Thyroid gland (tissue), 4 donors: ENCODE measurements around the gene MAB21L1. TPM values are rescaled to one million over a fixed set of nuclear protein-coding genes. Genes with fewer than 3 reads are reported as not detected.

ENCODE experiments used
- DNase-seq, 2 donors: peaks; one replicate each; pipeline ENCODE4 v3.0.0-alpha.2; 2019
- H3K27ac ChIP-seq, 3 donors: fragments of 200-600 bp; sonication (generic); 1 replicate in 2 of 3; 2 replicates in 1 of 3; pipeline ENCODE4 v1.5.1; 2016 to 2019; ENCODE audit warnings: mild to moderate bottlenecking in 1 of 3, moderate library complexity in 1 of 3
- H3K27me3 ChIP-seq: fragments of 200-600 bp; sonication (generic); one replicate; pipeline ENCODE4 v1.5.1; 2019
- H3K36me3 ChIP-seq, 2 donors: fragments of 200-600 bp; sonication (generic); one replicate each; pipeline ENCODE4 v1.5.1; 2016 to 2019
- H3K4me1 ChIP-seq, 2 donors: fragments of 200-600 bp; sonication (generic); one replicate each; pipeline ENCODE4 v1.5.1; 2017 to 2019
- H3K4me3 ChIP-seq, 3 donors: fragments of 200-600 bp; sonication (generic); replicated peaks in 1 of 3; 1 replicate in 2 of 3; 2 replicates in 1 of 3; pipeline ENCODE4 v1.5.1; 2016; ENCODE audit warnings: mild to moderate bottlenecking in 1 of 3
- H3K9me3 ChIP-seq: fragments of 200-600 bp; sonication (generic); one replicate; pipeline ENCODE4 v1.5.1; 2017
- CTCF ChIP-seq, 6 experiments: fragments of 200-600 bp in 3 of 6; fragments of 450-650 bp in 3 of 6; sonication (generic) in 3 of 6; IDR thresholded peaks; one replicate each; pipeline ENCODE4 v1.5.1; 2016 to 2019; ENCODE audit warnings: antibody characterized with exemption in 6 of 6, mild to moderate bottlenecking in 2 of 6, inconsistent platforms in 1 of 6, moderate library complexity in 1 of 6
- POLR2A ChIP-seq, 2 donors: fragments of 450-650 bp; IDR thresholded peaks; one replicate each; pipeline ENCODE4 v1.6.1; 2017; ENCODE audit warnings: antibody characterized with exemption in 2 of 2, mild to moderate bottlenecking in 2 of 2, moderate library complexity in 1 of 2
- WGBS, 2 donors: methylation state at CpG; one replicate each; pipeline ENCODE4 v1.1.5; 2017; 5-methylcytosine and 5-hydroxymethylcytosine counted together
- intact Hi-C: fragments of 100-400 bp; cut with DNase I; formaldehyde crosslinking; loops from one replicate; pipeline ENCODE4 v1.15.1; 2023
- total RNA-seq, 4 donors: library from RNA; depleted of rRNA; stranded (reverse); fragments of >200 nt; gene quantifications; one replicate each; pipeline ENCODE4 v1.2.3, GENCODE V29; 2016

Gene MAB21L1
- total RNA-seq, 4 donors from 2014 or later = 2.2 to 2.9 (median 2.5) TPM

- H3K4me3 ChIP-seq = no peak overlapping the region
- no peaks in the 10 kb centered on the region for H3K27me3 ChIP-seq
- no peak for DNase-seq
- H3K36me3 ChIP-seq = no peaks in the 10 kb centered on the region
- H3K4me1 ChIP-seq = peaks cover 0 to 5% of the 10 kb centered on the region in 2 donors
- no peak overlapping the region for H3K27ac ChIP-seq
- intact Hi-C loops = no loop called here
- no peak for TF ChIP-seq CTCF (IDR thresholded peaks at IDR 0.05)
- no peak for TF ChIP-seq POLR2A (IDR thresholded peaks at IDR 0.05)
- H3K9me3 ChIP-seq = no peaks in the 10 kb centered on the region
Measured at GRCh38 chr13:35473206-35473775, 3.2 kb downstream of the MAB21L1 start.

GRCh38 chr13:35472323-35472881 lies 4.1 kb downstream of the MAB21L1 start:
- no peak for DNase-seq
- Histone ChIP-seq H3K36me3 (no peaks in the 10 kb centered on the region), H3K27ac (peak overlapping the region in 2 of 3 donors; percentile 18 to 65), H3K27me3 (no peaks in the 10 kb centered on the region), H3K4me1 (peaks cover 0 to 5% of the 10 kb centered on the region in 2 donors), H3K9me3 (no peaks in the 10 kb centered on the region), H3K4me3 (no peak overlapping the region)
- TF ChIP-seq POLR2A (IDR thresholded peaks at IDR 0.05) = no peak
- no peak for TF ChIP-seq CTCF (IDR thresholded peaks at IDR 0.05)
- intact Hi-C loops = no loop called here
- 81 to 83% methylated on average over 7 of the region's 7 CpGs for WGBS, 2 donors

- H3K27me3 ChIP-seq = no peaks in the 10 kb centered on the region
- no peak for DNase-seq
- no peaks in the 10 kb centered on the region for H3K36me3 ChIP-seq
- intact Hi-C loops = no loop called here
- no peak for TF ChIP-seq CTCF (IDR thresholded peaks at IDR 0.05)
- no peak for TF ChIP-seq POLR2A (IDR thresholded peaks at IDR 0.05)
- H3K9me3 ChIP-seq = no peaks in the 10 kb centered on the region
- H3K4me3 ChIP-seq = no peak overlapping the region
- peak overlapping the region in 2 of 3 donors; percentile 18 to 65 for H3K27ac ChIP-seq
- 72 to 78% methylated on average over 28 of the region's 28 CpGs for WGBS, 2 donors
- H3K4me1 ChIP-seq = peaks cover 0 to 5% of the 10 kb centered on the region in 2 donors
Measured at GRCh38 chr13:35471706-35472322, 4.7 kb downstream of the MAB21L1 start.

- H3K27ac ChIP-seq = peak overlapping the region; percentile 46 to 65 (median 46)
- peaks cover 0 to 5% of the 10 kb centered on the region in 2 donors for H3K4me1 ChIP-seq
- H3K4me3 ChIP-seq = peak overlapping the region in 2 of 3 donors; percentile 15 to 31
- H3K27me3 ChIP-seq = no peaks in the 10 kb centered on the region
- no peak for DNase-seq
- no peaks in the 10 kb centered on the region for H3K9me3 ChIP-seq
- intact Hi-C loops = no loop called here
- 26 to 31% methylated on average over 50 to 53 of the region's 68 CpGs for WGBS, 2 donors
- no peaks in the 10 kb centered on the region for H3K36me3 ChIP-seq
- TF ChIP-seq CTCF (IDR thresholded peaks at IDR 0.05) = no peak
- TF ChIP-seq POLR2A (IDR thresholded peaks at IDR 0.05) = no peak
Measured at GRCh38 chr13:35470671-35471661, 5.5 kb downstream of the MAB21L1 start.
